ENCODE data around the gene LPIN1. TPM values are rescaled to one million over a fixed set of nuclear protein-coding genes. Genes with fewer than 3 reads are reported as not detected.

Gene LPIN1
- total and polyA plus RNA-seq, 4 donors = 10.1 to 27.4 (median 13.4) TPM

DNA sequence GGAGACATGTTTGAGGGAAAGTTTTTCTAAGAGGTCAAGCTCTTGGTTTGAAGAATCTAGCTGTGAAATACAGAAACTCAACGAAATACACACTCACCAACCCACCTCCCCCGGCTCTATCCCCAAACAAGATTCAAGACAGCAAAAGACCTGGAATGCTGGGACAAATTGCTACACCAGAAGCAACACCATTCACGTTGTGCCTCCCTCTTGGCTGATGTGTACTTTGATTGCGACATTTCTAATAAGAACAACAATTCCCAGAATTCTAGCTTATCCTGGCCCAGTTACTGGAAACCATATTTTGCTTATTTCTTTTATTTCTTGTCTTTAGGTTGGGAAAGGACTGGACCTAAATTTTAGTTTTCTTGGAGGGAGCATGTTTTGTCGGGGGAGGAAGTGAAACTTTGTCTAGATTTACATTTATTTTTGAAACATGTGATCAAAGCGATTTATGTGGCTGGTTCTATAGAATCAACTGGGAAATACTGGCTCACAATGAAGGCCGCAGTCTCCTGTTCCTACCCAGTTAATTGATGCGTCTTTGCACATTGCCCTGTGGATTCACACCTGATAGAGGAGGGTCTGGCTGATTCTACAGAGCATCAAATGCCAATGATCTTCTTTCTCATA lies 29.6 kb upstream of the LPIN1 start (continued):
- TF ChIP-seq, protein P1, sequence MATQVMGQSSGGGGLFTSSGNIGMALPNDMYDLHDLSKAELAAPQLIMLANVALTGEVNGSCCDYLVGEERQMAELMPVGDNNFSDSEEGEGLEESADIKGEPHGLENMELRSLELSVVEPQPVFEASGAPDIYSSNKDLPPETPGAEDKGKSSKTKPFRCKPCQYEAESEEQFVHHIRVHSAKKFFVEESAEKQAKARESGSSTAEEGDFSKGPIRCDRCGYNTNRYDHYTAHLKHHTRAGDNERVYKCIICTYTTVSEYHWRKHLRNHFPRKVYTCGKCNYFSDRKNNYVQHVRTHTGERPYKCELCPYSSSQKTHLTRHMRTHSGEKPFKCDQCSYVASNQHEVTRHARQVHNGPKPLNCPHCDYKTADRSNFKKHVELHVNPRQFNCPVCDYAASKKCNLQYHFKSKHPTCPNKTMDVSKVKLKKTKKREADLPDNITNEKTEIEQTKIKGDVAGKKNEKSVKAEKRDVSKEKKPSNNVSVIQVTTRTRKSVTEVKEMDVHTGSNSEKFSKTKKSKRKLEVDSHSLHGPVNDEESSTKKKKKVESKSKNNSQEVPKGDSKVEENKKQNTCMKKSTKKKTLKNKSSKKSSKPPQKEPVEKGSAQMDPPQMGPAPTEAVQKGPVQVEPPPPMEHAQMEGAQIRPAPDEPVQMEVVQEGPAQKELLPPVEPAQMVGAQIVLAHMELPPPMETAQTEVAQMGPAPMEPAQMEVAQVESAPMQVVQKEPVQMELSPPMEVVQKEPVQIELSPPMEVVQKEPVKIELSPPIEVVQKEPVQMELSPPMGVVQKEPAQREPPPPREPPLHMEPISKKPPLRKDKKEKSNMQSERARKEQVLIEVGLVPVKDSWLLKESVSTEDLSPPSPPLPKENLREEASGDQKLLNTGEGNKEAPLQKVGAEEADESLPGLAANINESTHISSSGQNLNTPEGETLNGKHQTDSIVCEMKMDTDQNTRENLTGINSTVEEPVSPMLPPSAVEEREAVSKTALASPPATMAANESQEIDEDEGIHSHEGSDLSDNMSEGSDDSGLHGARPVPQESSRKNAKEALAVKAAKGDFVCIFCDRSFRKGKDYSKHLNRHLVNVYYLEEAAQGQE (IDR thresholded peaks at IDR 0.05) = peak; percentile 48
- TF ChIP-seq EGR1 (IDR thresholded peaks at IDR 0.05; ENCODE audit: low read depth in 2 of 2) (no peak), RXRA (IDR thresholded peaks at IDR 0.05) (peak; percentile 30 to 67), JUND (IDR thresholded peaks at IDR 0.05) (peak in 1 of 2 donors; percentile 49), RAD21 (IDR thresholded peaks at IDR 0.05) (peak; percentile 10 to 24)
- TF ChIP-seq, protein P2, sequence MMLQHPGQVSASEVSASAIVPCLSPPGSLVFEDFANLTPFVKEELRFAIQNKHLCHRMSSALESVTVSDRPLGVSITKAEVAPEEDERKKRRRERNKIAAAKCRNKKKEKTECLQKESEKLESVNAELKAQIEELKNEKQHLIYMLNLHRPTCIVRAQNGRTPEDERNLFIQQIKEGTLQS (IDR thresholded peaks at IDR 0.05) = no peak

DNA sequence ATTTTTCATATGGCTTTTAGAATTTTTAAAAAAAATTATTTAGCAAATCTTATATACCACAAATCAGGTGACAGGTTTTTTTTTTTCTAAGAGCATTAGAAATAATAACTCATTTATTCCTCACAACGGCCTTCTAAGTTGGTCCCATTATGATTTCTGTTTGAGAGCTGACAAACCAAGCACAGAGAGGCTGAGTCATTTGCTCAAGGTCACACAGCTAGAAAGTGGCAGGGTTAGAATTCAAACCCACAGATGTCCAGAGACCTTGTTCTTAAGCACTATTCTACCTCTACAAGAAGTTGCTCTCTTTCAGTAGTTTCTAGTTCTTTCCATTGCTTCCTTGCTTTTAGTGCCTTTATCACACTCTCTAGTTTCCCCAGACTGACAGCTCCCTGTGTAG lies 28.8 kb upstream of the LPIN1 start:
- DNase-seq (ENCODE audit: low spot score) = no peak
- no peaks in the 10 kb centered on the region for H3K9me3 ChIP-seq (ENCODE audit: control insufficient read depth in 4 of 4, low read length in 3 of 4)
- no peaks in the 10 kb centered on the region for H3K36me3 ChIP-seq (ENCODE audit: control insufficient read depth in 4 of 4, insufficient read depth in 3 of 4, low read depth in 1 of 4, low read length in 3 of 4)
- H3K4me1 ChIP-seq (ENCODE audit: control insufficient read depth in 4 of 4, insufficient read depth in 4 of 4, low read length in 3 of 4) = peaks cover 8 to 24% (median 17%) of the 10 kb centered on the region in 4 donors
- H3K9ac ChIP-seq (ENCODE audit: low read depth in 1 of 2, low read length in 2 of 2) = no peak overlapping the region
- TF ChIP-seq NR2F2 (IDR thresholded peaks at IDR 0.05) = no peak
- TF ChIP-seq FOXA1 (IDR thresholded peaks at IDR 0.05) = no peak
- TF ChIP-seq, protein P3, sequence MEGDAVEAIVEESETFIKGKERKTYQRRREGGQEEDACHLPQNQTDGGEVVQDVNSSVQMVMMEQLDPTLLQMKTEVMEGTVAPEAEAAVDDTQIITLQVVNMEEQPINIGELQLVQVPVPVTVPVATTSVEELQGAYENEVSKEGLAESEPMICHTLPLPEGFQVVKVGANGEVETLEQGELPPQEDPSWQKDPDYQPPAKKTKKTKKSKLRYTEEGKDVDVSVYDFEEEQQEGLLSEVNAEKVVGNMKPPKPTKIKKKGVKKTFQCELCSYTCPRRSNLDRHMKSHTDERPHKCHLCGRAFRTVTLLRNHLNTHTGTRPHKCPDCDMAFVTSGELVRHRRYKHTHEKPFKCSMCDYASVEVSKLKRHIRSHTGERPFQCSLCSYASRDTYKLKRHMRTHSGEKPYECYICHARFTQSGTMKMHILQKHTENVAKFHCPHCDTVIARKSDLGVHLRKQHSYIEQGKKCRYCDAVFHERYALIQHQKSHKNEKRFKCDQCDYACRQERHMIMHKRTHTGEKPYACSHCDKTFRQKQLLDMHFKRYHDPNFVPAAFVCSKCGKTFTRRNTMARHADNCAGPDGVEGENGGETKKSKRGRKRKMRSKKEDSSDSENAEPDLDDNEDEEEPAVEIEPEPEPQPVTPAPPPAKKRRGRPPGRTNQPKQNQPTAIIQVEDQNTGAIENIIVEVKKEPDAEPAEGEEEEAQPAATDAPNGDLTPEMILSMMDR (IDR thresholded peaks at IDR 0.05; ENCODE audit: low read depth, low read length, missing input control) = no peak
- no peak for TF ChIP-seq RXRA (IDR thresholded peaks at IDR 0.05)
- no peak for TF ChIP-seq TAF1 (conservative IDR thresholded peaks at IDR 0.05)
- TF ChIP-seq HNF4A (conservative IDR thresholded peaks at IDR 0.05) = no peak
- TF ChIP-seq EGR1 (IDR thresholded peaks at IDR 0.05; ENCODE audit: low read depth in 2 of 2) = no peak
- TF ChIP-seq JUND (IDR thresholded peaks at IDR 0.05) = no peak
- no peak for TF ChIP-seq YY1 (IDR thresholded peaks at IDR 0.05)
- TF ChIP-seq FOXA2 (IDR thresholded peaks at IDR 0.05) = no peak
- no peak for TF ChIP-seq SP1 (IDR thresholded peaks at IDR 0.05)
- TF ChIP-seq, protein P4, sequence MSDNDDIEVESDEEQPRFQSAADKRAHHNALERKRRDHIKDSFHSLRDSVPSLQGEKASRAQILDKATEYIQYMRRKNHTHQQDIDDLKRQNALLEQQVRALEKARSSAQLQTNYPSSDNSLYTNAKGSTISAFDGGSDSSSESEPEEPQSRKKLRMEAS (IDR thresholded peaks at IDR 0.05) = no peak
- no peak for TF ChIP-seq HNF4G (IDR thresholded peaks at IDR 0.05)
- no peak for TF ChIP-seq RAD21 (IDR thresholded peaks at IDR 0.05)
- TF ChIP-seq GABPA (IDR thresholded peaks at IDR 0.05 in 1 of 2, conservative IDR thresholded peaks at IDR 0.05 in 1 of 2) = no peak
- TF ChIP-seq, protein P1 (IDR thresholded peaks at IDR 0.05) = no peak
- TF ChIP-seq, protein P5, sequence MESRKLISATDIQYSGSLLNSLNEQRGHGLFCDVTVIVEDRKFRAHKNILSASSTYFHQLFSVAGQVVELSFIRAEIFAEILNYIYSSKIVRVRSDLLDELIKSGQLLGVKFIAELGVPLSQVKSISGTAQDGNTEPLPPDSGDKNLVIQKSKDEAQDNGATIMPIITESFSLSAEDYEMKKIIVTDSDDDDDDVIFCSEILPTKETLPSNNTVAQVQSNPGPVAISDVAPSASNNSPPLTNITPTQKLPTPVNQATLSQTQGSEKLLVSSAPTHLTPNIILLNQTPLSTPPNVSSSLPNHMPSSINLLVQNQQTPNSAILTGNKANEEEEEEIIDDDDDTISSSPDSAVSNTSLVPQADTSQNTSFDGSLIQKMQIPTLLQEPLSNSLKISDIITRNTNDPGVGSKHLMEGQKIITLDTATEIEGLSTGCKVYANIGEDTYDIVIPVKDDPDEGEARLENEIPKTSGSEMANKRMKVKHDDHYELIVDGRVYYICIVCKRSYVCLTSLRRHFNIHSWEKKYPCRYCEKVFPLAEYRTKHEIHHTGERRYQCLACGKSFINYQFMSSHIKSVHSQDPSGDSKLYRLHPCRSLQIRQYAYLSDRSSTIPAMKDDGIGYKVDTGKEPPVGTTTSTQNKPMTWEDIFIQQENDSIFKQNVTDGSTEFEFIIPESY (IDR thresholded peaks at IDR 0.05) = no peak
- TF ChIP-seq, protein P2 (IDR thresholded peaks at IDR 0.05) = no peak
- H3K27me3 ChIP-seq (ENCODE audit: control insufficient read depth in 4 of 4, insufficient read depth in 4 of 4, low read length in 3 of 4) = no peaks in the 10 kb centered on the region
- WGBS = 86% methylated on average over 1 of the region's 1 CpG
- H3K27ac ChIP-seq (ENCODE audit: low read depth in 1 of 2, low read length in 2 of 2) = peak overlapping the region in 1 of 2 donors; percentile 16
- no peak overlapping the region for H3K4me3 ChIP-seq (ENCODE audit: low read depth in 1 of 3, low read length in 3 of 3)

All from liver (tissue), 9 donors.